H9 (cell line): ENCODE measurements around the gene CCDC150. TPM values are rescaled to one million over a fixed set of nuclear protein-coding genes. Genes with fewer than 3 reads are reported as not detected.

Experiments
- DNase-seq: peaks from one replicate; pipeline ENCODE4 v3.0.0-alpha.2; 2017
- H2AFZ ChIP-seq: one replicate; pipeline ENCODE4 v1.6.1; 2013; ENCODE audit warnings: mild to moderate bottlenecking, low read length, control low read depth, moderate library complexity
- H2AK5ac ChIP-seq: 2 replicates; pipeline ENCODE4 v1.6.1; 2013; ENCODE audit warnings: low read length, control low read depth, mixed read lengths; ENCODE audit not compliant: insufficient read length
- H2BK120ac ChIP-seq: one replicate; pipeline ENCODE4 v1.6.1; 2013; ENCODE audit warnings: low read depth, mild to moderate bottlenecking, low read length, control low read depth, inconsistent platforms; ENCODE audit not compliant: poor library complexity, severe bottlenecking
- H2BK12ac ChIP-seq: 2 replicates; pipeline ENCODE4 v1.6.1; 2013; ENCODE audit warnings: low read length, control low read depth, mixed read lengths, low read depth; ENCODE audit not compliant: insufficient read length
- H2BK15ac ChIP-seq: 2 replicates; pipeline ENCODE4 v1.6.1; 2013; ENCODE audit warnings: low read depth, low read length, control low read depth
- H2BK20ac ChIP-seq: one replicate; pipeline ENCODE4 v1.6.1; 2013; ENCODE audit warnings: low read depth, mild to moderate bottlenecking, low read length, control low read depth, inconsistent platforms; ENCODE audit not compliant: poor library complexity, severe bottlenecking
- H2BK5ac ChIP-seq: 2 replicates; pipeline ENCODE4 v1.6.1; 2013; ENCODE audit warnings: low read length, control low read depth, mixed read lengths; ENCODE audit not compliant: insufficient read length
- H3K14ac ChIP-seq: 2 replicates; pipeline ENCODE4 v1.6.1; 2013; ENCODE audit warnings: low read length, control low read depth; ENCODE audit not compliant: insufficient read depth
- H3K18ac ChIP-seq: 2 replicates; pipeline ENCODE4 v1.6.1; 2013; ENCODE audit warnings: low read depth, mild to moderate bottlenecking, mixed read lengths, low read length, control low read depth; ENCODE audit not compliant: insufficient read length
- H3K23ac ChIP-seq: 2 replicates; pipeline ENCODE4 v1.6.1; 2013; ENCODE audit warnings: low read length, control low read depth, mixed read lengths, low read depth; ENCODE audit not compliant: insufficient read length
- H3K23me2 ChIP-seq: 2 replicates; pipeline ENCODE4 v1.6.1; 2013; ENCODE audit warnings: low read depth, mild to moderate bottlenecking, mixed read lengths, low read length, control low read depth; ENCODE audit not compliant: insufficient read length, poor library complexity, severe bottlenecking
- H3K27ac ChIP-seq: 2 replicates; pipeline ENCODE4 v1.5.1; 2013; ENCODE audit warnings: low read length, control low read depth, mixed read lengths, low read depth; ENCODE audit not compliant: insufficient read length
- H3K27me3 ChIP-seq: 2 replicates; pipeline ENCODE4 v1.6.1; 2013; ENCODE audit warnings: low read length, control low read depth, inconsistent platforms; ENCODE audit not compliant: insufficient read depth
- H3K4ac ChIP-seq: 2 replicates; pipeline ENCODE4 v1.6.1; 2013; ENCODE audit warnings: low read depth, mild to moderate bottlenecking, control low read depth, inconsistent platforms, low read length, moderate library complexity
- H3K4me1 ChIP-seq: 2 replicates; pipeline ENCODE4 v1.6.1; 2013; ENCODE audit warnings: low read length, control low read depth, inconsistent platforms; ENCODE audit not compliant: insufficient read depth
- H3K4me2 ChIP-seq: 2 replicates; pipeline ENCODE4 v1.6.1; 2013; ENCODE audit warnings: low read length, control low read depth, mixed read lengths; ENCODE audit not compliant: insufficient read length, insufficient read depth
- H3K56ac ChIP-seq: 2 replicates; pipeline ENCODE4 v1.6.1; 2013; ENCODE audit warnings: low read depth, mild to moderate bottlenecking, mixed read lengths, low read length, control low read depth; ENCODE audit not compliant: insufficient read length
- H3K79me1 ChIP-seq: 2 replicates; pipeline ENCODE4 v1.6.1; 2013; ENCODE audit warnings: low read depth, mild to moderate bottlenecking, moderate library complexity, low read length, control low read depth, inconsistent platforms; ENCODE audit not compliant: insufficient read depth, poor library complexity, severe bottlenecking
- H3K79me2 ChIP-seq: 2 replicates; pipeline ENCODE4 v1.6.1; 2013; ENCODE audit warnings: low read length, control low read depth, inconsistent platforms; ENCODE audit not compliant: insufficient read depth
- H3K9ac ChIP-seq: 2 replicates; pipeline ENCODE4 v1.6.1; 2013; ENCODE audit warnings: low read length, control low read depth, mixed read lengths; ENCODE audit not compliant: insufficient read length; ENCODE audit errors: extremely low read depth
- H3K9me3 ChIP-seq: one replicate; pipeline ENCODE4 v1.6.1; 2013; ENCODE audit warnings: low read depth, low read length, inconsistent platforms; ENCODE audit not compliant: control insufficient read depth
- H3T11ph ChIP-seq: one replicate; pipeline ENCODE4 v1.6.1; 2013; ENCODE audit warnings: mild to moderate bottlenecking, low read length, control low read depth, inconsistent platforms
- H4K20me1 ChIP-seq: one replicate; pipeline ENCODE4 v1.6.1; 2013; ENCODE audit not compliant: control insufficient read depth, insufficient read length, insufficient read depth
- H4K5ac ChIP-seq: 2 replicates; pipeline ENCODE4 v1.6.1; 2013; ENCODE audit warnings: low read depth, mild to moderate bottlenecking, mixed read lengths, low read length, control low read depth; ENCODE audit not compliant: insufficient read length
- H4K8ac ChIP-seq: replicated peaks from 2 replicates; pipeline ENCODE4 v1.6.1; 2013; ENCODE audit warnings: low read length, control low read depth, mixed read lengths, low read depth; ENCODE audit not compliant: insufficient read length
- H4K91ac ChIP-seq: 2 replicates; pipeline ENCODE4 v1.6.1; 2013; ENCODE audit warnings: low read depth, mild to moderate bottlenecking, moderate library complexity, mixed read lengths, low read length, control low read depth; ENCODE audit not compliant: insufficient read length
- H3K27ac Mint-ChIP-seq, 3 experiments: 2 replicates in 2 of 3; 3 replicates in 1 of 3; pipeline ENCODE4 v1.8.0; 2020 to 2021; ENCODE audit warnings: mixed read lengths in 3 of 3, mild to moderate bottlenecking in 1 of 3, moderate library complexity in 1 of 3
- H3K27me3 Mint-ChIP-seq: 2 replicates; pipeline ENCODE4 v1.8.0; 2021; ENCODE audit warnings: low read depth, mild to moderate bottlenecking, moderate library complexity, mixed read lengths
- H3K36me3 Mint-ChIP-seq, 3 experiments: 2 replicates in 2 of 3; 3 replicates in 1 of 3; pipeline ENCODE4 v1.8.0; 2020 to 2021; ENCODE audit warnings: low read depth in 3 of 3, mixed read lengths in 3 of 3; ENCODE audit not compliant: insufficient read depth in 1 of 3
- H3K4me1 Mint-ChIP-seq, 2 experiments: 2 replicates each; pipeline ENCODE4 v1.8.0; 2020; ENCODE audit warnings: mixed read lengths in 2 of 2
- H3K4me3 Mint-ChIP-seq, 2 experiments: 2 replicates in 1 of 2; 3 replicates in 1 of 2; pipeline ENCODE4 v1.8.0; 2020 to 2021; ENCODE audit warnings: mild to moderate bottlenecking in 2 of 2, mixed read lengths in 2 of 2, moderate library complexity in 1 of 2
- H3K9me3 Mint-ChIP-seq, 2 experiments: 2 replicates in 1 of 2; 3 replicates in 1 of 2; pipeline ENCODE4 v1.8.0; 2020; ENCODE audit warnings: mild to moderate bottlenecking in 2 of 2, mixed read lengths in 2 of 2, moderate library complexity in 1 of 2
- WGBS: extraction: QIAGEN DNeasy Blood & Tissue Kit; methylation state at CpG from one replicate; pipeline ENCODE4 v1.1.7; 2013; ENCODE audit warnings: missing lambda C conversion rate, low lambda C conversion rate, mixed read lengths; ENCODE audit not compliant: insufficient read length; ENCODE audit errors: extremely low coverage; 5-methylcytosine and 5-hydroxymethylcytosine counted together
- total RNA-seq: library from RNA; stranded (reverse); gene quantifications from 2 replicates; pipeline ENCODE4 v1.2.1, GENCODE V29; 2021
- TF ChIP-seq, protein P1 (sequence below): fragments of 200-600 bp; sonication (generic); conservative IDR thresholded peaks from 3 replicates; pipeline ENCODE4 v1.8.0; 2021; ENCODE audit warnings: antibody characterized with exemption, mild to moderate bottlenecking

The CCDC150 gene
- total RNA-seq, 1 experiment from 2014 or later: 26.2 TPM

GRCh38 chr2:196712867-196713266, 73.4 kb downstream of the CCDC150 start:
- Histone ChIP-seq H4K91ac (no peak overlapping the region), H3K56ac (no peak overlapping the region), H3K23ac (no peak overlapping the region), H3K79me1 (no peaks in the 10 kb centered on the region), H3K27ac (no peak overlapping the region), H3K14ac (no peak overlapping the region), H3K4me2 (no peak overlapping the region), H2BK120ac (no peak overlapping the region), H3K9me3 (peaks cover 8% of the 10 kb centered on the region), H3K4me1 (no peaks in the 10 kb centered on the region), H2BK15ac (no peak overlapping the region), H3K4ac (no peak overlapping the region), H3T11ph (no peak overlapping the region), H2BK20ac (no peak overlapping the region), H4K8ac (no peak overlapping the region), H3K23me2 (no peaks in the 10 kb centered on the region), H3K79me2 (no peaks in the 10 kb centered on the region), H3K18ac (no peak overlapping the region), H2AK5ac (no peak overlapping the region), H4K5ac (no peak overlapping the region), H3K27me3 (no peaks in the 10 kb centered on the region), H2AFZ (no peak overlapping the region), H4K20me1 (no peaks in the 10 kb centered on the region), H2BK12ac (no peak overlapping the region), H2BK5ac (no peak overlapping the region), H3K9ac (no peak overlapping the region)
- Mint-ChIP-seq H3K27me3 (no peaks in the 10 kb centered on the region), H3K4me3 (no peak overlapping the region), H3K4me1 (no peaks in the 10 kb centered on the region), H3K36me3 (peaks cover 31 to 49% (median 43%) of the 10 kb centered on the region in 3 experiments), H3K27ac (no peak overlapping the region), H3K9me3 (peaks cover 22 to 24% of the 10 kb centered on the region in 2 experiments)
- no peak for DNase-seq
- WGBS: no CpG with 5 or more reads among the region's 2 CpGs
- TF ChIP-seq, protein P1, sequence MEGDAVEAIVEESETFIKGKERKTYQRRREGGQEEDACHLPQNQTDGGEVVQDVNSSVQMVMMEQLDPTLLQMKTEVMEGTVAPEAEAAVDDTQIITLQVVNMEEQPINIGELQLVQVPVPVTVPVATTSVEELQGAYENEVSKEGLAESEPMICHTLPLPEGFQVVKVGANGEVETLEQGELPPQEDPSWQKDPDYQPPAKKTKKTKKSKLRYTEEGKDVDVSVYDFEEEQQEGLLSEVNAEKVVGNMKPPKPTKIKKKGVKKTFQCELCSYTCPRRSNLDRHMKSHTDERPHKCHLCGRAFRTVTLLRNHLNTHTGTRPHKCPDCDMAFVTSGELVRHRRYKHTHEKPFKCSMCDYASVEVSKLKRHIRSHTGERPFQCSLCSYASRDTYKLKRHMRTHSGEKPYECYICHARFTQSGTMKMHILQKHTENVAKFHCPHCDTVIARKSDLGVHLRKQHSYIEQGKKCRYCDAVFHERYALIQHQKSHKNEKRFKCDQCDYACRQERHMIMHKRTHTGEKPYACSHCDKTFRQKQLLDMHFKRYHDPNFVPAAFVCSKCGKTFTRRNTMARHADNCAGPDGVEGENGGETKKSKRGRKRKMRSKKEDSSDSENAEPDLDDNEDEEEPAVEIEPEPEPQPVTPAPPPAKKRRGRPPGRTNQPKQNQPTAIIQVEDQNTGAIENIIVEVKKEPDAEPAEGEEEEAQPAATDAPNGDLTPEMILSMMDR: no peak
